Prostate gland (tissue), 2 donors: Measurements from ENCODE around the gene ZFAND3. TPM values are rescaled to one million over a fixed set of nuclear protein-coding genes. Genes with fewer than 3 reads are reported as not detected.

ENCODE experiments used
- DNase-seq: peaks from one replicate; pipeline ENCODE4 v3.0.0-alpha.2; 2019; ENCODE audit warnings: low spot score
- H3K27ac ChIP-seq, 2 donors: fragments of 200-600 bp; sonication (generic); 2 replicates each; pipeline ENCODE4 v1.5.1; 2017 to 2019
- H3K27me3 ChIP-seq: fragments of 200-600 bp; sonication (generic); replicated peaks from 2 replicates; pipeline ENCODE4 v1.5.1; 2019; ENCODE audit not compliant: insufficient read depth
- H3K36me3 ChIP-seq, 2 donors: fragments of 200-600 bp; sonication (generic); 1 replicate in 1 of 2; 2 replicates in 1 of 2; pipeline versions ENCODE4 v1.5.1 to v1.8.1; 2017 to 2019
- H3K4me1 ChIP-seq: fragments of 200-600 bp; sonication (generic); replicated peaks from 2 replicates; pipeline ENCODE4 v1.5.1; 2019
- H3K4me3 ChIP-seq, 2 donors: fragments of 200-600 bp; sonication (generic); 2 replicates each; pipeline ENCODE4 v1.5.1; 2017 to 2019
- H3K9me3 ChIP-seq: fragments of 200-600 bp; sonication (generic); 2 replicates; pipeline ENCODE4 v1.5.1; 2017
- CTCF ChIP-seq, 4 experiments: fragments of 200-600 bp in 2 of 4; fragments of 450-650 bp in 2 of 4; sonication (generic) in 2 of 4; IDR thresholded peaks; 1 replicate in 3 of 4; 2 replicates in 1 of 4; pipeline ENCODE4 v1.5.1; 2016 to 2019; ENCODE audit warnings: antibody characterized with exemption in 4 of 4, mild to moderate bottlenecking in 2 of 4, moderate library complexity in 2 of 4
- POLR2A ChIP-seq: fragments of 450-650 bp; IDR thresholded peaks from one replicate; pipeline ENCODE4 v1.6.1; 2016; ENCODE audit warnings: antibody characterized with exemption, mild to moderate bottlenecking
- POLR2AphosphoS5 ChIP-seq: sonication (generic); formaldehyde crosslinking; IDR thresholded peaks from one replicate; pipeline ENCODE4 v1.6.1; 2017; ENCODE audit warnings: antibody characterized with exemption
- WGBS: methylation state at CpG from one replicate; pipeline ENCODE4 v1.1.5; 2018; 5-methylcytosine and 5-hydroxymethylcytosine counted together
- intact Hi-C: fragments of 100-400 bp; cut with DNase I; formaldehyde crosslinking; loops from one replicate; pipeline ENCODE4 v1.14.2; 2022
- total RNA-seq, 2 donors: library from RNA; depleted of rRNA; stranded (reverse); fragments of >200 nt; gene quantifications; one replicate each; pipeline ENCODE4 v1.1.0, GENCODE V29; 2016

The ZFAND3 gene
- total RNA-seq, 2 donors from 2014 or later: 43.5 to 89.1 TPM

- Histone ChIP-seq H3K27ac (no peak overlapping the region), H3K4me1 (no peaks in the 10 kb centered on the region), H3K27me3 (no peaks in the 10 kb centered on the region), H3K9me3 (no peaks in the 10 kb centered on the region), H3K36me3 (no peaks in the 10 kb centered on the region), H3K4me3 (no peak overlapping the region)
- 82% methylated on average over 9 of the region's 9 CpGs for WGBS
- no peak for TF ChIP-seq POLR2A
- TF ChIP-seq CTCF (IDR thresholded peaks at IDR 0.05): no peak
- no peak for TF ChIP-seq POLR2AphosphoS5
- intact Hi-C loops: no loop called here
- no peak for DNase-seq
Measured at GRCh38 chr6:38193481-38194281, 374.2 kb downstream of the ZFAND3 start.

GRCh38 chr6:38194282-38194572 lies 374.7 kb downstream of the ZFAND3 start:
- Histone ChIP-seq H3K9me3 (no peaks in the 10 kb centered on the region), H3K4me3 (no peak overlapping the region), H3K36me3 (no peaks in the 10 kb centered on the region), H3K4me1 (no peaks in the 10 kb centered on the region), H3K27ac (no peak overlapping the region), H3K27me3 (no peaks in the 10 kb centered on the region)
- intact Hi-C loops: no loop called here
- WGBS: 97% methylated on average over 2 of the region's 2 CpGs
- TF ChIP-seq CTCF (IDR thresholded peaks at IDR 0.05) (no peak), POLR2A (no peak), POLR2AphosphoS5 (no peak)
- no peak for DNase-seq

DNA sequence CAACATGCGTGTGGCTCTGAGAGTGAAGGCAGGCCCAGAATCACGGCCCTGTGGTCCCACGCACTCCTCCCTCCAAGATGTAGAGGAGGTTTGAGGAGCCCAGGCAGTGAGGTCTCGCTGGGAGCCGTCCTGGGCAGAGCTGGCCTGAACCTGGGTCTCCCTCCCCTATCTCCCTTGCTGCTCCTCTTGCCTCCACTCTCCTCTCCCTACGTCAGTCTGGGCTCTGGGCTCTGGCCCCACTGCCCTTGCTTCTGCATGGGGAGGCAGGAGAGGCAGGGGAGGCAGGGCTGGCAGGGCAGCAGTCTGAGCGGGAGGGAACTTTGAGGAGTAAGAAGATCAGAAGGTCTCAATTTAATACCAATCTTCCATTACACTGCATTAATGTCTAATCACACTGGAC lies 375.1 kb downstream of the ZFAND3 start:
- intact Hi-C loops: no loop called here
- 95% methylated on average over 7 of the region's 7 CpGs for WGBS
- Histone ChIP-seq H3K9me3 (no peaks in the 10 kb centered on the region), H3K27me3 (no peaks in the 10 kb centered on the region), H3K27ac (no peak overlapping the region), H3K36me3 (no peaks in the 10 kb centered on the region), H3K4me1 (no peaks in the 10 kb centered on the region), H3K4me3 (no peak overlapping the region)
- TF ChIP-seq CTCF (IDR thresholded peaks at IDR 0.05): no peak
- TF ChIP-seq POLR2AphosphoS5: no peak
- no peak for TF ChIP-seq POLR2A
- no peak for DNase-seq

- DNase-seq: no peak
Measured at GRCh38 chr6:38195113-38195635, 375.6 kb downstream of the ZFAND3 start.

More at GRCh38 chr6:38195113-38195635, 375.6 kb downstream of the ZFAND3 start:
- Histone ChIP-seq H3K4me1 (no peaks in the 10 kb centered on the region), H3K27me3 (no peaks in the 10 kb centered on the region), H3K36me3 (no peaks in the 10 kb centered on the region), H3K9me3 (no peaks in the 10 kb centered on the region), H3K4me3 (no peak overlapping the region), H3K27ac (no peak overlapping the region)
- intact Hi-C loops: no loop called here
- 51% methylated on average over 5 of the region's 5 CpGs for WGBS
- TF ChIP-seq POLR2A: no peak
- TF ChIP-seq POLR2AphosphoS5: no peak
- no peak for TF ChIP-seq CTCF (IDR thresholded peaks at IDR 0.05)
